ENCODE measurements around the gene MET.
"Not testable (repeated sequence)": the region's sequence is repeated elsewhere in the genome, so short reads cannot be mapped to it uniquely, and the experiment has no call there.

MET gene

GRCh38 chr7:116698930-116699721 is 27.1 kb downstream of the MET start:
- DNase-seq: no peak

DNA sequence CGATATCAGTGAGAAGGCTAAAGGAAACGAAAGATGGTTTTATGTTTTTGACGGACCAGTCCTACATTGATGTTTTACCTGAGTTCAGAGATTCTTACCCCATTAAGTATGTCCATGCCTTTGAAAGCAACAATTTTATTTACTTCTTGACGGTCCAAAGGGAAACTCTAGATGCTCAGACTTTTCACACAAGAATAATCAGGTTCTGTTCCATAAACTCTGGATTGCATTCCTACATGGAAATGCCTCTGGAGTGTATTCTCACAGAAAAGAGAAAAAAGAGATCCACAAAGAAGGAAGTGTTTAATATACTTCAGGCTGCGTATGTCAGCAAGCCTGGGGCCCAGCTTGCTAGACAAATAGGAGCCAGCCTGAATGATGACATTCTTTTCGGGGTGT is 27.7 kb downstream of the MET start:
- no peak for DNase-seq

- no peak for DNase-seq
Measured at GRCh38 chr7:116702046-116702785, 30.2 kb downstream of the MET start.

DNA sequence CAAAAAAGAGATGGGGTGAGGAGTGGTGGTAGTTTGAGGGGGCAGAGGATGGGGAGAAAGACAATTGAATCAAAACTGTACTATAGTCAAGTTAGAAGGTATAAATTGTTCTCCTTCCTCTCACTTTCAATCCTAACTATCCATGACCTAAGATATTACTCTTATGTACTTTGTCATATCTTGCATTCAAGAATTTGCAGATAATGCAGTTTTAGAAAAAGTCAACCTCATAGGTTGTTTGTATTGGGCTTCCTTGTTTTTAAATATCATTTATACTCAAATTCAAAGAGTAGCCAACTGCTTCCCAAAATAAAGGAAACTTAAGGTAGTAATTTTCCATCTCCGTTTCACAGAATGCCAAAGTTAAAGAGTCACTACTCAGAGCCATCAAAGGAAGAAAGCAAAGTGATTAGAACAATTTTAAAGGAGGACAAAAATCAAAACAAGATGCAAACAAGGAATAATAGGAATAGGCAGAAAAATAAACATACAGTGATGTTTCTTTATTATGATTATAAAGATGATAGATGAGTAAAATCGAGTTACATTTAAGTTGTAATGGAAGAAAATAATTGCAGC is 32.7 kb downstream of the MET start:
- no peak for DNase-seq

GRCh38 chr7:116705419-116705818 is 33.4 kb downstream of the MET start:
- no peak for DNase-seq

- no peak for DNase-seq
Measured at GRCh38 chr7:116706668-116707126, 34.7 kb downstream of the MET start.

GRCh38 chr7:116707289-116707688 is 35.3 kb downstream of the MET start:
- DNase-seq: no peak

GRCh38 chr7:116708248-116708647 is 36.3 kb downstream of the MET start:
- no peak for DNase-seq

GRCh38 chr7:116708861-116709260 is 36.9 kb downstream of the MET start:
- no peak for DNase-seq

GRCh38 chr7:116709336-116709735 is 37.3 kb downstream of the MET start:
- DNase-seq: no peak

GRCh38 chr7:116710764-116711452 is 38.9 kb downstream of the MET start:
- no peak for DNase-seq

DNA sequence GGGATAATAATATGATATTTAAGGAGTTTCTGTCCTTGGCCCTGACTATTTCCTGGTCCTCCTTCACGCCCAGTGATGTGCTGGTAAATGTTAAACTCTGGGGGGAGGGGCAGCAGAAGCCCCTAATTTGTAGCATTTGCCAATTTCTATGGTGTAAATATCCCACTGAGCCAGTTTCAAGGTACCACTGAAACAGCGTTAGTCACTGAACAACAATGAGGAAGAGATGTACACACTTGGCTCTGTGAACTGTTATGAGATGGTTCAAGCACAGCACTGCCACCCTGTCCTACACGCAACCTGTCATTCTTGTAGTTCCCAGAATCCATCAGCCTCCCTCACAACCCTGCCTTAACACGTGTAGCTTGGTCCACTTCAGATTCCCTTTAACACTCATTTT is 39.8 kb downstream of the MET start:
- no peak for DNase-seq

DNA sequence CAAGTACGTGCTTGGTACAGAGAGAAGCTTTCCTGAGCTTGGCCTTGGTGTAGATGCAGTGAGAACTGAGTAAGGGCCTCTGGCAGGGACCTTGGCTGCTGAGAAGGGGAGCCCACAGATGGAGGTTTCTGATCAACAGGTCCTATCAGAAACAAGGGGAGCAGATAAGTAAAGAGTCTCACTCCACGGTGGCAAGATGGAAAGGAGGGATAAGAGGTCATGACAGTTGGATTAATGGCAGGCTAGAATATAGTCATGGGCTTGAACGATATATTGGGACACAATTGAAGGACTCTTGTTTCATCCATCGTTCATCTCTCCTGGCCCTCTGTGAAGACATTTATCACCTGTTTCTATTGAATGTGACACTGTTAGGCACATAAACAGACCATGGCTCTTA is 41.5 kb downstream of the MET start:
- no peak for DNase-seq

GRCh38 chr7:116713918-116714317 is 41.9 kb downstream of the MET start:
- no peak for DNase-seq

- DNase-seq: no peak
Measured at GRCh38 chr7:116715077-116715476, 43.1 kb downstream of the MET start.

GRCh38 chr7:116717137-116717536 is 45.1 kb downstream of the MET start:
- no peak for DNase-seq

GRCh38 chr7:116723959-116724529 is 52.0 kb downstream of the MET start:
- not testable (repeated sequence) for DNase-seq

GRCh38 chr7:116724560-116725231 is 52.7 kb downstream of the MET start:
- no peak for DNase-seq

DNA sequence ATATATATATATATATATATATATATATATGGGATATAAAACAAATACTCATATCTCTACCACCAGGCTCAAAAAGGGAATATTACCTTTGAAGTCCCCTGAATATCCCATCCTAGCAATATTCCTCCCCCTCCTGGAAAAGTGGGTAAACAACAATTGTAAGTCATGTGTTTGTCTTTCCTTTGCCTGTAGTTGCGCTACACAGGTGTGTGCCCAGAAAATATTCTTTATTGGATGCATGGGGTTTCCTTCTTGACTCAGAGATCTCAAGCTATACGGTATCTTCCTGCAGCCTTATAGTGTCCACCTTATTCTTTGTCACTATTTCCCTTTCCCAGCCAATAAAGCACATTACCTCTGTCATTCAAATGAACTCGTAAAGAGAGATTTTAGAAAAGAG is 54.2 kb downstream of the MET start:
- DNase-seq: no peak

GRCh38 chr7:116726713-116727431 is 54.9 kb downstream of the MET start:
- DNase-seq: no peak

DNA sequence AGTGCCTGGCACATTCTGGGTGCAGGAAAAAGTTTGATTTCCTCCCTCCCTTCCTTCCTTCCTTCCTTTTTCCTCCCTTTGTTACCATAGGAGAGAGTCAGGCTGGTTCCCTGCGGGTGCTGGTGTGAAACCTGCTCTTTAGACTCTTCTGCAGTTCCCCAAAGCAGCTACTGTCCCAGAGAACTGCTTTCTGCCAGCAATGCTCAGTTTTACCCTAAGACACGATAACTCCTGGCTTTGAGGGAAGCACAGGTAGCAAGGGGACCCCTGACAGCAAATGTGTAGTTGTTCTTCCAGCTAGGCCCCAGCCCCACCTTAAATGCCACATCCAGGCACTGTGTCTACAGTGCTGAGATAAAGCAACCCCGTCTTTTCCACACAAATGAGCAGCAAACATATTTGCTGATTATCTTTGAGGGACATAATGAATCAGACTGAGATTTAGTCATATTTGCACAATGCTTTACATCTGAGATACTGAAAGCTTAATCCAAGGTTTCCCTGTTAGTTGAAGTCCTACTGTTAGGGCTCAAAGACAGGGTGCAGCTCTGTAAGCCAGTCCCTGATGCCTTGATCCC is 55.5 kb downstream of the MET start:
- no peak for DNase-seq
